NCI-H1417 (cell line): ENCODE measurements around the gene DNLZ.

Source experiments
- DNase-seq, 3 experiments: peaks; one replicate each; lab custom pipeline; 2025; lab: John Stamatoyannopoulos, UW

Gene DNLZ

GRCh38 chr9:136316896-136317676 is 46.5 kb downstream of the DNLZ start:
- DNase-seq = no peak

GRCh38 chr9:136316271-136316751 is 47.2 kb downstream of the DNLZ start:
- DNase-seq = no peak

- no peak for DNase-seq
These were observed 48.6 kb downstream of the DNLZ start for GRCh38 chr9:136314944-136315343.

GRCh38 chr9:136314056-136314416 is 49.5 kb downstream of the DNLZ start:
- DNase-seq = no peak

GRCh38 chr9:136313111-136314055 is 50.2 kb downstream of the DNLZ start:
- DNase-seq = no peak

- peak; percentile 5 to 73 (median 59) for DNase-seq
These were observed 51.1 kb downstream of the DNLZ start for GRCh38 chr9:136312436-136312835.

GRCh38 chr9:136312009-136312375 is 51.6 kb downstream of the DNLZ start:
- DNase-seq = no peak

- DNase-seq = peak; percentile 45 to 96 (median 94)
These were observed 52.2 kb downstream of the DNLZ start for GRCh38 chr9:136311051-136312008.

- peak in 2 of 3 experiments; percentile 83 to 87 for DNase-seq
These were observed 53.1 kb downstream of the DNLZ start for GRCh38 chr9:136310273-136311030.

- no peak for DNase-seq
These were observed 53.7 kb downstream of the DNLZ start for GRCh38 chr9:136309806-136310220.
